Cortex of kidney (tissue), 1 donor: ENCODE results near the gene IFT22.
"Not testable (repeated sequence)": the region's sequence is repeated elsewhere in the genome, so short reads cannot be mapped to it uniquely, and the experiment has no call there.

Source experiments
- DNase-seq: peaks from one replicate; lab custom pipeline; 2025; lab: John Stamatoyannopoulos, UW

The IFT22 gene

DNA sequence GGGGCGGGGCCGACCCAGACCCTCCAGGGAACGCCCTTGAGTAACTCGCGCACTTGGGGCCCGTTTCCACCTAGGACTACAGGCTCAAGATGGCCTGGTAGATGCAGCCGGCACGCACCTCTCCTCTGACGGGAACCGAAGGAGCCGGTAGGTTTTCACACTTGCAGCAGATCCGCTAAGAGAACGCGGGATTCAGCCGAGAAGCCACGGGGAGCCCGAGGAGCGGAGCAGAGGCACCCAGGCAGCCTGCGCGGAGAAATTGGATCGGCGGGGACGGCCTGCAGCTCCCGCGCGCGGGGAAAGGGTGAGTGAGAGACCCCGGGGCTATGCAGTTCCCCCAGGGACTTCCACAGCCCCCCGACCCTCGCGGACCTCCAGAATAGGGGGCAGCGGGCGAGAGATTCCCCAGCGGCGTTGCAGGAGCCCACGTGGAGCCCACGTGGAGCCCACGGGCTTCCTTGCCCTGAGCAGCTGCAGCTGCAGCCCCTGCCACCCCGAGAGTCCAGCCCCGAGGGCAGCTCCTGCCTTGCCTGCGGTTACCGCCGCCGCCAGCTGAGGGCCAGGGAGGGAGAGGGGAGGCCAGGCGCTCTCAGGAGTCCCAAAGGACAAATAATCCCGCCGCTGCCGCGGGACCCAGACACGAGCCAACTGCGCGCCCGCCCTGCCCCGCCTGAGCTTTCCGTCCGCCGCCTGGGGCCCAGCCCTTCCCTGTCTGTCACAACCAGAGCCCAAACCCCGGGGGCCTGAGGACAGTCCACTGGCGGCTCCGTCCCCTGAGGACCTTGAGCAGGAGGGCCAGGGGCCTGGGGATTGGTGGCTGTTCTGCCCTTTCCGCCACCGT, 13.1 kb downstream of the IFT22 start:
- DNase-seq: no peak

- no peak for DNase-seq
Measured at GRCh38 chr7:101306307-101306706, 15.3 kb downstream of the IFT22 start.

DNA sequence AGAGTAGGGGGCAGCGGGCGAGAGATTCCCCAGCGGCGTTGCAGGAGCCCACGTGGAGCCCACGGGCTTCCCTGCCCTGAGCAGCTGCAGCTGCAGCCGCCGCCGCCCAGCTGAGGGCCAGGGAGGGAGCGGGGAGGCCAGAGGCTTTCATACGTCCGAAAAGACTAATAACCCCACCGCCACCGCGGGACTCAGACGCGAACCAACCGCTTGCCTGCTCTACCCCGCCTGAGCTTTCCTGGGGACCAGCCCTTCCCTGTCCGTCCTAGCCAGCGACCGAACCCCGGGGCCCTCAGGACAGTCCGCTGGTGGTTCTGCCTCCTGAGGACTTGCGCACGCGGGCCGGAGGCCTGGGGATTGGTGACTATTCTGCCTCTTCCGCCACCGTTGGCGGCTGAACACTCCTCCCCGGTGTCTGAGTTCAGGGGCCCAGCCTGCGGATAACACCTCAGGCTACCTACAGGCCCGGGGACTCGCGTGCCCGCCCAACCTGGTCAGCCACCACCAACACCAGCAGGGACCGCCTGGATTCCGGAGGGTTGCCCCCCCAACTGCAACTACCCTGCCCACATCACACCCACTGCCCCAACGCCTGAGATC, 18.4 kb downstream of the IFT22 start:
- DNase-seq: no peak

GRCh38 chr7:101302641-101303101, 18.9 kb downstream of the IFT22 start:
- DNase-seq: no peak

DNA sequence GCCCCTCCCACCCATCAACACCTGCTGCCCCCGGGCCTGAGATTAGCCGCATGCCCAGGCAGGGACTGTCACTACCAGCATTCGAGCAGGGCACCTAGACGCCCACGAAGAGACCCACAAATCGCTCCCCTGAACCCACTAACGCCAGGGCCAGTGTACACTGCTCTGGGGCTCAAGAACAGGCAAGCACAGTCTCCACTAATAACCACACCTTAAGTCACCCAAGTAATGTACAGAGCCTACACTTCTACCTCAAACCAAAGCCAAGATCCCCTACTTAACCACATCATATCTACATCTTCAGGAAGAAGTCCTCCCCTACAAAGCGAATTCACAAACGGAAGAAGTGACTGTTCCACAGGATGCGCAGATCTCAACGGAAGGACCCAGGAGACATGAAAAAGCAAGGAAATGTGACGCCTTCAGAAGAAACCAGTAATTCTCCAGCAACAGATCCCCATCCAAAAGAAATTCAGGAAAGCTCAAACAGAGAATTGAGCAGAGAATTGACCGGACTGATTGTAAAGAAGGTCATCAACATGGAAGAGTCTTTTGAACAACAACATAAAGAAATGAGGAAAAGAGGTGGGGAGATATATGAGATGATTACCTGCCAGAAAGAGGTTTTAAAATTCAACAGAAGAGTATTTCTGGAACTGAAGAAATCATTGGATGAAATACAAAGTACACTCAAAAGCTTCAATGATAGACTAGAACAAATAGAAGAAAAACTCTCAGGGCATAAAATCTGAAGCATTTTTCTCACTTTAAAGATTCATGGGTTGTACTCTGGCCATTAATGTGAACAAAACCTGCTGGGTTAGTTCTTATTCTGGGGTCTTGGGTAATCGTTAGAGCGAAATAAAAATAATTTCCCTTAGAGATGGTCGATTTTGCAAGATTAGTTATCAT, 20.9 kb downstream of the IFT22 start:
- no peak for DNase-seq

DNA sequence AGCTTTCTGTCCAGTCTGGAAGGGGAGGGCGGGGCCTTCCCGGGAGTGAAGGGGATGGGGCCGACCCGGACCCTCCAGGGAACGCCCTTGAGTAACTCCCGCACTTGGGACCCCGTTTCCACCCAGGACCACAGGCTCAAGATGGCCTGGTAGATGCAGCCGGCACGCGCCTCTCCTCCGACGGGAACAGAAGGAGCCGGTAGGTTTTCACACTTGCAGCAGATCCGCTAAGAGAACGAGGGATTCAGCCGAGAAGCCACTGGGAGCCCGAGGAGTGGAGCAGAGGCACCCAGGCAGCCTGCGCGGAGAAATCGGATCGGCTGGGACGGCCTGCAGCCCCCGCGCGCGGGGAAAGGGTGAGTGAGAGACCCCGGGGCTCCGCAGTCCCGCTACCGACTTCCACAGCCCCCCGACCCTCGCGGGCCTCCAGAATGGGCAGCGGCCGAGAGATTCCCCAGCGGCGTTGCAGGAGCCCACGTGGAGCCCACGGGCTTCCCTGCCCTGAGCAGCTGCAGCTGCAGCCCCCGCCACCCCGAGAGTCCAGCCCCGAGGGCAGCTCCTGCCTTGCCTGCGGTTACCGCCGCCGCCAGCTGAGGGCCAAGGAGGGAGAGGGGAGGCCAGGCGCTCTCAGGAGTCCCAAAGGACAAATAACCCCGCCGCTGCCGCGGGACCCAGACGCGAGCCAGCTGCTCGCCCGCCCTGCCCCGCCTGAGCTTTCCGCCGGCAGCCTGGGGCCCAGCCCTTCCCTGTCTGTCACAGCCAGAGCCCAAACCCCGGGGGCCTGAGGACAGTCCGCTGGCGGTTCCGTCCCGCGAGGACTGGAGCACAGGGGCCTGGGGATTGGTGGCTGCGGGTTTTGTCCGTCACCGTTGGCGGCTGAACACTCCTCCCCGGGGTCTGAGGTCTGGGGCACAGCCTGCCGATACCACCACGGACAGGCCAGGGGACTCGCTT, 21.8 kb downstream of the IFT22 start:
- no peak for DNase-seq

GRCh38 chr7:101294832-101295121, 26.8 kb downstream of the IFT22 start:
- no peak for DNase-seq

DNA sequence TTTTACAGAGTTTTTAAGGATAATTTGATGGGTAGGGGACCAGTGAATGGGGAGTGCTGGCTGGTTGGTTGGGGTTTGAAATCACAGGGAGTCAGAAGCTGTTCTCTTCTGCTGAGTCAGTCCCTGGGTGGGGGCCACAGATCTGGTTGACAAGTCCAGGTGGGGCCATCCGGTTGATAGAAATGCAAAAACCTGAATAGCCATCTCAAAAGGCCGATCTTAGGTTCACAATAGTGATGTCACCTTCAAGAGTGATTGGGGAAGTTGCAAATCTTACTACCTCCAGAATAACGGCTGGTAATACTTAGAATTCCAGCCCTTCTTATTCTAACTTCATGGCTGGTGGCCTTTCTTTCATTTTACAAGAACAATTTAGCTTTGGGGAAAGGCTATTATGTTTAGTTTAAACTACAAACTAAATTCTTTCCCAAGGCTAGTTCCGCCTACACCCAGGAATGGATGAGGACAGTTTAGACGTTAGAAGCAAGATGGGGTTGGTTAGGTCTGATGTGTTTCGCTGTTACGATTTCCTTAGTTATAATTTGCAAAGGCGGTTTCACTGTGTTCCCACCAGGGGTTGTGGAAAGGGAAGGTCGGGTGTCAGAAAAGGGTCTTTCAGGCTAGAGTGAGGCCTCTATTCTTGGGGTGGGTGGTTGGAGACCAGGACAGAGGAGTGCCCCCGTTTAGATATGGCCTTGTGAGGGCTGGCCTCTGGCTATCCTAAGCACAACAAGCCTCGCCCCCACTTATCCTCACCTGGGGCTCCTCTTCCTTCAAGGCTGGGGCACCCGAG, 27.4 kb downstream of the IFT22 start:
- no peak for DNase-seq

- DNase-seq: not testable (repeated sequence)
Measured at GRCh38 chr7:101293069-101294021, 28.3 kb downstream of the IFT22 start.

- DNase-seq: not testable (repeated sequence)
Measured at GRCh38 chr7:101292566-101292965, 29.0 kb downstream of the IFT22 start.

GRCh38 chr7:101290186-101291037, 31.2 kb downstream of the IFT22 start:
- DNase-seq: not testable (repeated sequence)

DNA sequence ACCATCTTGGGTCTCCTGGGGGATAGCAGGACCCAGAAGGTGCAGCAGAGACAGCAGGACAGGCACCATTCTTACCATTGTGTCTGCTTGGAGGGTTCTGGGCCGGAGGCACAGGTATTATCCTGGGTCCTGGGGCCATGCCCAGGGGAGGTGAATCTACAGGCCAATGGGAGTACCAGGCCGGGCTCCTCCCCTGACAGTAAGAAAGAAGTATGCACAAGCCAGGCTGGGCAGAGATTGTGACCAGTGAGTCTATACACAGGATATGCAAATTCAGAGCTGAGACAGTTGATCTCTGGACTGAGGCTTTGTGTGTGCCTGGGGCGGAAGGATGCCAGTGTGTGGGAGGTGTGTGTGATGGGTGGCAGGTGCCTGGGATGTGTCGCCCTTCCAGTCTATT, 31.9 kb downstream of the IFT22 start:
- not testable (repeated sequence) for DNase-seq

DNA sequence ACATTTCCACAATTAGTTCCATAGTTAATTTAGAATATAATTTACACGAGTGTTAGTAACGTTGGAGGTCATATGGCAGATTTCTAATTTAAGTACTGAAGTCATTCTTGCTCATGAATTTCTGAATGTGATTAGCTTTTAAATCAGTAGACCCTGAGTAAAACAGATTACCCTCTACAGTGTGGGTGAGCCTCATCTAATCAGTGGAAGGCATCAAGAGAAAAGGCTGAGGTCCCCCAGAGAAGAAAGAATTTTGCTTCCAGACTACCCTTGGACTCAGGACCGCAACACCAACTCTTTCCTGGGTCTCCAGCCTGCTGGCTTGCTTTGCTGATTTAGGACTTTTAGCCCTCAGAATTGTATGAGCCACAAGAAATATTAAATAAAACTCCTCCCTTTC, 33.2 kb downstream of the IFT22 start:
- DNase-seq: no peak

GRCh38 chr7:101287032-101287431, 34.6 kb downstream of the IFT22 start:
- DNase-seq: no peak

- not testable (repeated sequence) for DNase-seq
Measured at GRCh38 chr7:101285880-101286279, 35.7 kb downstream of the IFT22 start.

DNA sequence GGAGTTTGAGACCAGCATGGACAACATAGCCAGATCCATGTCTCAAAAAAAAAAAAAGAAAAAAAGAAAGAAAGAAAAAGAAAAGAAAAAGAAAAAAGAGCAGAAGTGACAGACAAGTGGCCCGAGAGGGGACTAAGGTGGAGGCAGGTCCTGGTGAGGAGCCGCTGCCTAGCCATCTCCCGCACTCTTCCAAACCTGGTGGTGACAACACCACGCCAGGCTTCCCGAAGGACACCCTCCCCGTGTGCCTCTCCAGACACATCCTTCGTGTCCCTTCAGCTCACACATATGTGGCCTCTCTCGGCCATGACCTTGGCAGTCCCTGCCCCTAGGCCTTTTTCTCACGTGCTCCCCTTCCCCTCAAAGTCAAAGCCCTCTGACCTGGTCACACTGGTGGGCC, 36.4 kb downstream of the IFT22 start:
- DNase-seq: no peak

GRCh38 chr7:101280912-101281311, 40.7 kb downstream of the IFT22 start:
- DNase-seq: not testable (repeated sequence)
